Measurements from ENCODE around the gene WDR47. TPM values are rescaled to one million over a fixed set of nuclear protein-coding genes. Genes with fewer than 3 reads are reported as not detected.
"Not testable (repeated sequence)": the region's sequence is repeated elsewhere in the genome, so short reads cannot be mapped to it uniquely, and the experiment has no call there.

The WDR47 gene
- total RNA-seq, 1 experiment from 2014 or later = 20.0 TPM

DNA sequence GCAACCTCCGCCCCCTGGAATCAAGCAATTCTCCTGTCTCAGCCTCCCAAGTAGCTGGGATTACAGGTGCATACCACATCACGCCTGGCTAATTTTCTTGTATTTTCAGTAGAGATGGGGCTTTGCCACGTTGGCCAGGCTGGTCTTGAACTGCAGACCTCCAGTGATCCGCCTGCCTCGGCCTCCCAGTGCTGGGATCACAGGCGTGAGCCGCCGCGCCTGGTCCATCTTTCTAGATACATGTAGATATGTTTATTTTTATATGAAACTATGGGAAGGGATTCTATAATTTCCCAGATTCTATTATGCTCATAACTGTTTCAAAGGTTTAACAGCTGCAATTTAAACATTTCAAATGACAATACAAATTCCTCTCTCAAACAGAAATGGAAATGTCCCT is 105.7 kb downstream of the WDR47 start:
- H3K27me3 ChIP-seq (replicated peaks) = no peaks in the 10 kb centered on the region
- peaks cover 80% of the 10 kb centered on the region for H3K36me3 ChIP-seq

DNA sequence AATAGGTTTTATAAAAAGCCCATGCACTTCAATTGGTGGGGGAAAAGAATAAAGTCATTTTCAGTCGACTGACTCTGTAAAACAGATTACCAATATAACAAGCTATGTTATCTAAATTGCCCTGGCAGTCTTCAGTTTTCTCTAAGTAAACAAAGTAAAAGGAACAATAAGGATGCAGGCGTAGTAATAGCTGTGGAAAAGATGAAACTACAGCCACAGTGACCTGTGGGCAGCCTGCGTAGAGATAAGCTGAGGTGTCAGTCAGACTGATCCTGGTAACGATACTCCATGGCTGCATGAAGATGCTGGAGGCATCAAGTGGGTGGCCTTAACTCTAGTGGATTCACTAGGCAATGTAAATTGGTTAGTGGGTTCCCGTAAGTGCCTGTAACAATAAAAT is 108.0 kb downstream of the WDR47 start:
- DNase-seq (ENCODE audit: low read depth in 1 of 2, low spot score in 2 of 2) = no peak
- Histone ChIP-seq H3K27me3 (replicated peaks) (no peaks in the 10 kb centered on the region), H3K4me3 (no peak overlapping the region), H3K4me1 (replicated peaks) (no peaks in the 10 kb centered on the region), H3K27ac (no peak overlapping the region), H3K36me3 (peaks cover 90% of the 10 kb centered on the region), H3K9me3 (replicated peaks) (no peaks in the 10 kb centered on the region)

More for the DNA sequence above, 105.7 kb downstream of the WDR47 start:
- H3K4me3 ChIP-seq = no peak overlapping the region
- H3K4me1 ChIP-seq (replicated peaks) = no peaks in the 10 kb centered on the region
- no peak for DNase-seq (ENCODE audit: low read depth in 1 of 2, low spot score in 2 of 2)
- H3K9me3 ChIP-seq (replicated peaks) = no peaks in the 10 kb centered on the region
- no peak overlapping the region for H3K27ac ChIP-seq

DNA sequence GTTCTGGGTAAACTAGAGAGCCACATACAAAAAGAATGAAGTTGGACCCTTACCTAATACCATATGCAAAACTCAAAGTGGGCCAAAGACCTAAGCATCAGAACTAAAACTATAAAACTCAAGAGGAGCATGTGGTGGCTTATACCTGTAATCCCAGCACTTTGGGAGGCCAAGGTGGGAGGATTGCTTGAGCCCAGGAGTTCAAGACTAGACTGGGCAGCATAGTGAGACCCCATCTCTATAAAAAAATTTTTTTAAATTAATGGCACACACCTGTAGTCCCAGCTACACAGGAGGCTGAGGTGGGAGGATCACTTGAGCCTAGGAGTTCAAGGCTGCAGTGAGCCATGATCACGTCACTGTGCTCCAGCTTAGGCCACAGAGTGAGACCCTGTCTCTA is 114.3 kb downstream of the WDR47 start:
- not testable (repeated sequence) for H3K27ac ChIP-seq; H3K4me1 ChIP-seq (replicated peaks); H3K9me3 ChIP-seq (replicated peaks); H3K27me3 ChIP-seq (replicated peaks); H3K4me3 ChIP-seq; DNase-seq (ENCODE audit: low read depth in 1 of 2, low spot score in 2 of 2)
- peaks cover 89% of the 10 kb centered on the region for H3K36me3 ChIP-seq

DNA sequence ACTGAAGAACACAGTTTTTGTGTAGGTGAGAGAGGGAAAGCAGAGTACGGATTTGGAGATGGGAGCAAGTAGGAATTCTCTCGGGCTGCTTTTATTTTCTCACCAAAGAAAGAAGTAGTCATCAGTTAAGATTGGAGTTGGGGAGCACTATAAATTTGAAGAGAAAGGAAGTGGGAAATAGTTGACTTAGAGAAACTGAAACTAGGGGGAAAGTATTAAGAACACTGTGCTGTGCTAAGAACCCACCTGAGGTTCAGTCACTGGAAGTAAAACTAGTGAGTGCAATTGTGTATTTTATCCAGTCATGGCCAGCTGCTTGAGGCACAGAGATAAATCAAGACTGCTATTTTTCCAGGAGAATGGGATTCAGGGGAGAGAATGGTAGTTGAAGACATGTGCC is 116.0 kb downstream of the WDR47 start:
- peaks cover 76% of the 10 kb centered on the region for H3K36me3 ChIP-seq
- H3K4me3 ChIP-seq = no peak overlapping the region
- DNase-seq (ENCODE audit: low read depth in 1 of 2, low spot score in 2 of 2) = no peak
- no peak overlapping the region for H3K27ac ChIP-seq
- H3K4me1 ChIP-seq (replicated peaks) = no peaks in the 10 kb centered on the region
- no peaks in the 10 kb centered on the region for H3K9me3 ChIP-seq (replicated peaks)
- no peaks in the 10 kb centered on the region for H3K27me3 ChIP-seq (replicated peaks)

Other genes starting within 250 kb of the WDR47 start
- gene AKNAD1, start 185.0 kb downstream of the WDR47 start, total RNA-seq (2014; rRNA removed; shearing (Covaris generic)) = 0.21 TPM in 1 of 2 replicates, not detected in the other
- 51.8 and 71.9 TPM in 2 replicates for gene GPSM2, start 165.1 kb downstream of the WDR47 start, total RNA-seq (2014; rRNA removed; shearing (Covaris generic))
- 66.4 and 77.9 TPM in 2 replicates for gene CLCC1, start 78.6 kb downstream of the WDR47 start, total RNA-seq (2014; rRNA removed; shearing (Covaris generic))
- gene TAF13, start 33.9 kb upstream of the WDR47 start, total RNA-seq (2014; rRNA removed; shearing (Covaris generic)) = 96.5 and 137 TPM in 2 replicates
- gene TMEM167B, start 48.7 kb upstream of the WDR47 start, total RNA-seq (2014; rRNA removed; shearing (Covaris generic)) = 18.7 and 36.3 TPM in 2 replicates
- 0.63 and 1.2 TPM in 2 replicates for gene ELAPOR1, start 72.0 kb upstream of the WDR47 start, total RNA-seq (2014; rRNA removed; shearing (Covaris generic))
- 252 and 264 TPM in 2 replicates for gene SARS1, start 171.8 kb upstream of the WDR47 start, total RNA-seq (2014; rRNA removed; shearing (Covaris generic))
- gene CELSR2, start 207.4 kb upstream of the WDR47 start, total RNA-seq (2014; rRNA removed; shearing (Covaris generic)) = 0.11 TPM in 1 of 2 replicates, not detected in the other
- gene PSRC1, start 241.0 kb upstream of the WDR47 start, total RNA-seq (2014; rRNA removed; shearing (Covaris generic)) = 94.1 and 137 TPM in 2 replicates